ENCODE data around the gene HACE1.
A peak's percentile ranks its signal among the peaks of the same experiment; 100 is the strongest.
"Not testable (repeated sequence)": the region's sequence is repeated elsewhere in the genome, so short reads cannot be mapped to it uniquely, and the experiment has no call there.

The HACE1 gene

GRCh38 chr6:104829183-104829958 lies 30.3 kb downstream of the HACE1 start:
- DNase-seq: no peak

- no peak for DNase-seq
Measured at GRCh38 chr6:104828478-104828877, 31.2 kb downstream of the HACE1 start.

DNA sequence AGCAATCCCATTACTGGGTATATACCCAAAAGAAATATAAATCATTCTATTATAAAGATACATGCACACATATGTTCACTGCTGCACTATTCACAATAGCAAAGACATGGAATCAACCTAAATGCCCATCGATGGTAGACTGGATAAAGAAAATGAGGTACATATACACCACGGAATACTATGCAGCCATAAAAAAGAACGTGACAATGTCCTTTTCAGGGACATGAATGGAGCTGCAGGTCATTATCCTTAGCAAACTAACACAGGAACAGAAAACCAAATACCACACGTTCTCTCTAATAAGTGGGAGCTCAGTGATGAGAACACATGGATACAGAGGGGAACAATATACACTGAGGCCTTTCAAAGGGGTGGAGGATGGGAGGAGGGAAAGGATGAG lies 38.9 kb downstream of the HACE1 start:
- not testable (repeated sequence) for DNase-seq

DNA sequence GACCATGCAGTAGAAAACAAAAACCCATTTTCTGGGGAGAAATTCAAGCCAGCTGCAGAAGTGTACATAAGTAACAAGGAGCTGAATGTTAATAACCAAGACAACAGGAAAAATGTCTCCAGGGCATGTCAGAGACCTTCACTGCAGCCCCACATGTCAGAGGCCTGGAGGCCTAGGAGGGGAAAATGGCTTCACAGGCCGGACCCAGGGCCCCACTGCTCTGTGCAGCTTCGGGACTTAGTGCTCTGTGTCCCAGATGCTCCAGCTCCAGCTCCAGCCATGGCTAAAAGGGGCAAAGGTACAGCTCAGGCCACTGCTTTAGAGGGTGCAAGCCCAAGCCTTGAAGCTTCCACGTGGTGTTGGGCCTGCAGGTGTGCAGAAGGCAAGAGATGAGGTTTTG lies 43.6 kb downstream of the HACE1 start:
- DNase-seq: no peak

DNA sequence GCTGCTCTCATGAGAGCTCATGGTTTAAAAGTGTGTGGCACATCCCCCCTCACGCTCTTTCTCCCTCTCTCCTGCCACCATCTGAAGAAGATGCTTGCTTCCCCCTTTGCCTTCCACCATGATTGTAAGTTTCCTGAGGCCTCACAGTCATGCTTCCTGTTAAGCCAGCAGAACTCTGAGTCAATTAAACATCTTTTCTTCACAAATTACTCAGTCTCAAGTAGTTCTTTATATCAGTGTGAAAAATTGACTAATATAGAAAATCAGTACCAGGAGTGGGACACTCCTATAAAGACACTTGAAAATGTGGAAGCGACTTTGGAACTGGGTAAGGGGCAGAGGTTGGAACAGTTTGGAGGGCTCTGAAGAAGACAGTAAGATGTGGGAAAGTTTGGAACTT lies 45.0 kb downstream of the HACE1 start:
- DNase-seq: no peak

GRCh38 chr6:104813552-104813951 lies 46.2 kb downstream of the HACE1 start:
- no peak for DNase-seq

DNA sequence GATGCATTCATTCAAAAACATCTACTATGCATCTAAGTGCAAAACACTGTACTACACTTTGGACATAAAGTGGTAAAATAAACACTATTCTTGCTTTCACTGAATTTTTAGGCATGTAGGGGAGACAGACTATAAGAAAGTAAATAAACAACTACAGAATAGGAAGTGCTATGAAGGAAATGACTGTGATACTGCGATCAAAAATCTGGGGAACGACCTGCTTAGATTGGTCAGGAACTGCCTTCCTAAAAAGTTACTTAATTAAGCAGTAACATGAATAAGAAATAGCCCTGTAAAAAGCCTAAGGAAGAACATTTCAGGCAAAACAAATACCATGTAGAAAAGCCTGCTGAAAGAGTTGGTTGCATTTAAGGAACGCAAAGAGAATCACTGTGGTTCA lies 50.6 kb downstream of the HACE1 start:
- no peak for DNase-seq

DNA sequence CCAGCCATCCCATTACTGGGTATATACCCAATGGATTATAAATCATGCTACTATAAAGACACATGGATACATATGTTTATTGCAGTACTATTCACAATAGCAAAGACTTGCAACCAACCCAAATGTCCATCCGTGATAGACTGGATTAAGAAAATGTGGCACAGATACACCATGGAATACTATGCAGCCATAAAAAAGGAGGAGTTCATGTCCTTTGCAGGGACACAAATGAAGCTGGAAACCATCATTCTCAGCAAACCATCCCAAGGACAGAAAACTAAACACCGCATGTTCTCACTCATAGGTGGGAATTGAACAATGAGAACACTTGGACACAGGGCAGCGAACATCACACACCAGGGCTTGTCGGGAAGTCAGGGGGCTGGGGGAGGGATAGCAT lies 54.4 kb downstream of the HACE1 start:
- DNase-seq: not testable (repeated sequence)

- no peak for DNase-seq
Measured at GRCh38 chr6:104799134-104799657, 60.5 kb downstream of the HACE1 start.

DNA sequence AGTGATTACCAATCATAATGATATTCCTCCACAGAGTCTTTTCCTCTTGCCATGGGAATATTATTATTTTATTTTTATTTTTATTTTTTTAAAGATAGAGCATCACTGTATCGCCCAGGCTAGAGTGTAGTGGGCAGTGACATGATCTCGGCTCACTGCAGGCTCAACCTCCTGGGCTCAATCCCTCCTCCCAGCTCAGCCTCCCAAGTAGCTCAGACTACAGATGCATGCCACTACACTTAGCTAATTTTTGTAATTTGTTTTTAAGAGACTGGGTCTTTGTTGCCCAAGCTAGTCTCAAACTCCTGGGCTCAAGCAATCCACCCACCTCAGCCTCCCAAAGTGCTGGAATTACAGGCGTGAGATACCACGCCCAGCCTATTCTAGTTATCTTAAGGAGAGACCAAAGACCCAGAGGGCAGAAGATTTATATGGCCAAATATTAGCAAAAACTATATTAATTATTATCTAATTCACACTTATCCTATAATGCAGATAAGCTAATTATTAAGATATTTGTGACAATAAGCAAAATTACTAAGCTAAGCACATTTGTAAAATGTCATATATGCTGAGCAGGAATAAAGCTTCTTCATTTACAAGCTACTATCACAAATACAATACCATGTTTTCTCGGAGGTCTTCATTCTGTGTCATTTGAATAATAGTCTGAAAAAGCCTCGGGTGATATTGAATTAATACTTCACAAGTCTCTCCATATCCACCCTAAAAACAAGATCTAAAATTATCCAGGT lies 63.5 kb downstream of the HACE1 start:
- no peak for DNase-seq

GRCh38 chr6:104795363-104795762 lies 64.4 kb downstream of the HACE1 start:
- DNase-seq: no peak

GRCh38 chr6:104789770-104790190 lies 69.9 kb downstream of the HACE1 start:
- DNase-seq: peak in 1 of 2 donors; percentile 32

GRCh38 chr6:104788400-104788799 lies 71.3 kb downstream of the HACE1 start:
- peak in 1 of 2 donors; percentile 12 for DNase-seq

GRCh38 chr6:104787305-104787704 lies 72.4 kb downstream of the HACE1 start:
- DNase-seq: no peak

GRCh38 chr6:104784884-104785283 lies 74.8 kb downstream of the HACE1 start:
- DNase-seq: no peak

- DNase-seq: peak in 1 of 2 donors; percentile 33
Measured at GRCh38 chr6:104771258-104771832, 88.4 kb downstream of the HACE1 start.

DNA sequence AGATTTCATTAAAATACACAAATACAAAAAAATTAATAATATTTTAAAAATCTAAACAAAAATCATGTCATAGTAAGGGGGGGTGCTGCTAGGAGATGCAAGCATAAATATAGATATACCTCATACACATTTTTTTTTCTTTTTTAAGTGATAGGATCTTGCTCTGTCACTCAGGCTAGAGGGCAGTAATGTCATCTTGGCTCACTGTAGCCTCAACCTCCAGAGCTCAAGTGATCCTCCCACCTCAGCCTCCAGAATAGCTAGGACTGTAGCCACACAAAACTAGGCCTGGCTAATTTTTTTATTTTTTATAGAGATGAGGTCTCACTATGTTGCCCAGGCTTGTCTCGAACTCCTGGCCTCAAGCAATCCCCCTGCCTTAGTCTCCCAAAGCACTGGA lies 90.8 kb downstream of the HACE1 start:
- no peak for DNase-seq

DNA sequence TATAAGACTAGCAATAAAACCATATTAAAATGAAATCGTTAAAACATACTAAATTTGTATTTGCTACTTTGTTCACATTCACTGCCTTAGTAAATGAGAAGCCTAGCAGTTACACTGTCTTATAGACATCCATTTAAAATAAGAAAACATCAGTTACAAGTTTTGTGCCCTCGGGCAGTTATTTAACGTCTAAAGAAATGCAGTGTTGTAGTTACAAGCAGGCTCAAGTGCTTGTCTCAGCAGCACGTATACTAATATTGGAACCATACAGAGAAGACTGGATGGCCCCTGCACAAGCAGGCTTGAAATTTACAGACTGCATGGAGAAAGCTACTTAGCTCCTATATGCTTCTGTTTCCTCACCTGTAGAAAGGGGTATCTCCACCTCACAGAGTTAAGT lies 93.1 kb downstream of the HACE1 start:
- no peak for DNase-seq

GRCh38 chr6:104754788-104755409 lies 104.8 kb downstream of the HACE1 start:
- no peak for DNase-seq

DNA sequence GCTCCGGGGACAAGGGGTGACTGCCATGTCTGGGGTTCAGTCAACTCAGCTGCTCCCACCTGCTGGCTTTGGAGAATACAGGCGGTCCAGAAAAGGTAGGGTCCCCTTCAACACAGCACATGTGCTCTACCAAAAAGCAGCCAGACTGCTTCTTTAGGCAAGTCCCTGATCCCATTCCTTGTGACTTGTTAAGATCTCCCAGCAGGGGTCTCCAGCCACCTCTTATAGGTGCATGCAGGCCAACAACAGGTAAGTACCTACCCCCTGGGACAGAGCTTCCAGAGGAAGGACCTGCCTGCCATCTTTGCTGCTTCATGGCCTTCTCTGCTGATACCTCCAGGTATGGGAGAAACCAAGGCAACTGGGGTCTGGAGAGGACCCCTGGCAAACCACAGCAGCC lies 106.5 kb downstream of the HACE1 start:
- no peak for DNase-seq

GRCh38 chr6:104750449-104750848 lies 109.3 kb downstream of the HACE1 start:
- no peak for DNase-seq

- not testable (repeated sequence) for DNase-seq
Measured at GRCh38 chr6:104739124-104739523, 120.6 kb downstream of the HACE1 start.

DNA sequence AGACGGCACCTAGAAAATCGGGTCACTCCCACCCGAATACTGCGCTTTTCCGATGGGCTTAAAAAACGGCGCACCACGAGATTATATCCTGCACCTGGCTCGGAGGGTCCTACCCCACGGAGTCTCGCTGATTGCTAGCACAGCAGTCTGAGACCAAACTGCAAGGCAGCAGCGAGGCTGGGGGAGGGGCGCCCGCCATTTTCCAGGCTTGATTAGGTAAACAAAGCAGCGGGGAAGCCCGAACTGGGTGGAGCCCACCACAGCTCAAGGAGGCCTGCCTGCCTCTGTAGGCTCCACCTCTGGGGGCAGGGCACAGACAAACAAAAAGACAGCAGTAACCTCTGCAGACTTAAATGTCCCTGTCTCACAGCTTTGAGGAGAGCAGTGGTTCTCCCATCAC lies 122.2 kb downstream of the HACE1 start:
- not testable (repeated sequence) for DNase-seq

All from CD4-positive, alpha-beta T cell treated with Interleukin-1 beta for 1 hour (primary cell).